ENCODE data around the gene CDK10.

Gene CDK10

DNA sequence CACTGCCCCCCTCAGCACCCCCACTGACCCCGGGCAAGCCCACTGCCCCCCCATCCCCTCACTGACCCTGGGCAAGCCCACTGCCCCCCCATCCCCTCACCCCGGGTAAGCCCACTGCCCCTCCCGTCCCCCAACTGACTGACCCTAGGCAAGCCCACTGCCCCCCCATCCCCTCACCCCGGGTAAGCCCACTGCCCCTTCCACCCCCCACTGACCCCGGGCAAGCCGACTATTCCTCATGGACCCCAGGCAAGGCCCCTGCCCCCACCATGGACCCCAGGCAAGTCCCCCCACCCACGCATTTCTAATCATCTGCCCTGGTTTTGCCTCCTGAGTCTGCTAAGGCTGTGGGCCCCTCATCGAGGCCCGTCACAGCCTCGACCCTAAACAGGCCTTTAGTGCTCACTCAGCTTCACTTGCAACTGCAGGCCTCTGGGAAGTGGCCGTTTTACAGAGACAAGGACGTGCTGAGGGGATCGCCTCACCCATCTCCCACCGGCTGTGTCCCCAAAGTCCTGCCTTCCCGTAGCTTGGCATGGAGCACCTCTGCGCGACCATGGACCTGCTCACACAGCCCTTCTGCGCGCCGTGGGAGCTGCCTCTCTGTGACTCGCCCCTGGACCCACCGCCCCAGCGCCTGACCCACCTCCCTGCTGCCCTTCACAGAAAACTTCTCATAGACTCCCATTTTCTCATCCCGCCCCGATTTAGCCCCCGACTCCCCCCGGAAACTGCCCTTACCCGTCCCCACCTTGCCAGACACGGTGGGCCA, 30.6 kb downstream of the CDK10 start:
- no peak for DNase-seq

DNA sequence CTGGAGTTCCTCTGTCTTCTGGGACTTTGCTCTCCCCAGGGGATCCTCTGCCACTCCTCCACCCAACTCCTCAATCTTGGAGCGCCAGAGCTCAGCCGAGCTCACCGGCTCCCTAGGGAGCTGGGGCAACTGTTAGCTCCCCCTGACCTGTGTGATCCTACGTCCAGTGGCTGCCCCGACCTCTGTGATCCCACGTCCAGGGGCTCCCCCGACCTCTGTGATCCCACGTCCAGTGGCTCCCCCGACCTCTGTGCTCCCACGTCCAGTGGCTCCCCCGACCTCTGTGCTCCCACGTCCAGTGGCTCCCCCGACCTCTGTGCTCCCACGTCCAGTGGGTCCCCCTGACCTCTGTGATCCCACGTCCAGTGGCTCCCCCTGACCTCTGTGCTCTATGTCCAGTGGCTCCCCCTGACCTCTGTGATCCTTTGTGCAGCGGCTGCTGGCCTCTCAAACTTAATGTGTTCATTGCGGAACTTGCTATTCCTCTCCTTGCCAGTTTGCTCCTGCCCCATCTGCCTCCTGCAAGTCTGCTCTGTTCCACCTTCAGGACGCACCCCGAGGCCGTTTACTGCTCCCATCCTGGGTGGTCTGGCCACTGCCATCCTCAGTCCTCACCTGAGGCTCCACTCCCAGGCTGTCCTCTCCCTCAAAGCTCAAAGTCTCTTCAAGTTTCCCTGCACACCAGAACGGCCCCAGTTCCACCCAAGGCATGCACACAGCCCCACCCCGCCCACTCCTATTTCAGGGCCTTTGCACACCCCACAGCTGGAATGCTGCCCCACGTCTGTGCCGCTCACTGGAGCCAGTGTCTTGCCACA, 31.4 kb downstream of the CDK10 start:
- DNase-seq = no peak

DNA sequence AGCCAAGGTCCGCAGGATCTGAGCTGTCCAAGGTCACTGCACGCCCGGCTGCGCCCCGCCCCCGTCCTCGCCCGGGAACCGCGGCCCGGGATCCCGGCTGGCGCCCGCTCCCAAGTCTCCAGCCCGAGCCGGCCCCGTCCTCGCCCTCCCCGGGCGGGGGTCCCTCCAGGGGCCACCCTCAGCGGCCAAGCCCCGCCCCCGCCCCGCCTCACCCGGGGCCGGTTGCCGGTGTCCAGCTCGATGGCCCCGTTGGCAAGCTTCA, 34.0 kb downstream of the CDK10 start:
- DNase-seq = peak; percentile 51

DNA sequence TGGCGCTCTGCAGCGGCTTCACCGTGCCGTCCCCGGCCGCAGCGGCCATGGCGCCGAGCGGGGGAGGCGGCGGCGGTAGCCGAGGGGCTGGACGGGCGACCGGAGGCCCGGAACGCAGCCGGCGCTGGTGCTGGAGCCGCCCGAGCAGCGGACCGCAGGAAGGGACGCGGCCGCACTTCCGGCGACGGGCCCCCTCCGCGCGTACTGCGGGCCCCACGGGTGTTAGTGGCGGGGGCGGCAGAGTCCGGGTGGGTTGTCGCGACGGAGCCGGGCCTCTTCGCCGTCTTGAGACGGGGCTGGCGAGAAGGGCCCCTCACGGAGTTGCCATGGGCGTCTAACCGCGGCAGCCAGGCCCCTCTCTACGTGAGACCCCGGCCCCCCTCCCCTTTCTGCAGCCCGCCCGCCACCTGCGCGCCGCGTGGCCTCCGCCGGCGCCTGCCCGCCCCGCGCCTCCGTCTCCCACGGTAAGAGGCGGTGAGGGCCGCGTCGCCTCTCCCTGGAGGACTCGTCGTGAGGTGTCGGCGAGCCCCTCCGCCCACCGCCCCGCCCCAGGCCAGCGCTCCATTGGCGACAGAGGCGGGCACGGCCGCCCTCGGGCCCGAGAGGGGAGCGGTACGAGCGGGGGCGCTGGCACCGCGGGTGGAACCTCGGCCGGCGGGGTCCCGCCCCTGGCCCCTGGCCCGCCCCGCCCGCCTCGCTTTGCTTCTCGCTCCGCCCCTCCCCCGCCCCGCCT, 34.5 kb downstream of the CDK10 start, which contains the start of the genes VPS9D1 and ZNF276:
Gene VPS9D1 (minus strand): TSS at position 86 of the 733 bp plus-strand sequence. CDS start 37 bp downstream, at position 49.
Gene ZNF276 (plus strand): TSS at position 725 of the 733 bp plus-strand sequence. CDS start 104 bp downstream, outside the sequence.
- DNase-seq = peak; percentile 77

DNA sequence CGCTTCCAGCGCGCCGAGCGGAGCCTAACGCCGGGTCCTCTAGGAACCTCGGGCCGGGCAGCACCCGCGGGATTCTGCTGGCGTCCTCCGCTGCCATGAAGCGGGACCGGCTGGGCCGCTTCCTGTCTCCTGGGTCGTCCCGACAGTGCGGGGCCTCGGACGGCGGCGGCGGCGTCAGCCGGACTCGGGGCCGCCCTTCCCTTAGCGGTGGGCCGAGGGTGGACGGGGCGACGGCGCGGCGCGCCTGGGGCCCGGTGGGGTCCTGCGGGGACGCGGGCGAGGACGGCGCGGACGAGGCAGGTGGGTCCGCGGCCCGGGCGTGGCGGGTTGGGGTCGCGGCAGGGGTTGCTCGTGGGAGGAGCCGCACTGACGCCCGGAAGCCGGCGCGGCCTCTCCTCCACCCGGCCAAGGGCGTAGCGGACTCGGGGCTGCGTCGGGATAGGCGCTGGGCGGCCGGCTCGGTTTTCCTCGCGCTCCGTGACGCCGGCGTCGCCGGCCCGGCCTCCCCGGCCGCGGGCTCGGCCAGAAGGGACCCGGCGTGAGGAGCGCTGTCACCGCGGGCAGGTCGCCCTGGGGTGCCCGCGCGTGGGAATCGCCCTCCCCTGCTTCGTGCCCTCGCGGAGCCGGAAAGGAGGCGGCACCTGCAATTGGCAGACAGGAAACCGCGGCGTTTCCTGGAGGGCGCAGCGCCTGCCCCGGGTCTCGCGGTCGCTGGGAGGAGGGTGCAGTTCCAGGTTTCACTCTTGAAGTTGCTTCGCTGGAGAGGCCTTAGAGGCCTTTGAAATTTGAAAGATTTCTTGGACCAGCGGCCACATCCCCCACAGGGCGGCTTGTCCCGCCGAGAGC, 35.3 kb downstream of the CDK10 start:
- DNase-seq = no peak

DNA sequence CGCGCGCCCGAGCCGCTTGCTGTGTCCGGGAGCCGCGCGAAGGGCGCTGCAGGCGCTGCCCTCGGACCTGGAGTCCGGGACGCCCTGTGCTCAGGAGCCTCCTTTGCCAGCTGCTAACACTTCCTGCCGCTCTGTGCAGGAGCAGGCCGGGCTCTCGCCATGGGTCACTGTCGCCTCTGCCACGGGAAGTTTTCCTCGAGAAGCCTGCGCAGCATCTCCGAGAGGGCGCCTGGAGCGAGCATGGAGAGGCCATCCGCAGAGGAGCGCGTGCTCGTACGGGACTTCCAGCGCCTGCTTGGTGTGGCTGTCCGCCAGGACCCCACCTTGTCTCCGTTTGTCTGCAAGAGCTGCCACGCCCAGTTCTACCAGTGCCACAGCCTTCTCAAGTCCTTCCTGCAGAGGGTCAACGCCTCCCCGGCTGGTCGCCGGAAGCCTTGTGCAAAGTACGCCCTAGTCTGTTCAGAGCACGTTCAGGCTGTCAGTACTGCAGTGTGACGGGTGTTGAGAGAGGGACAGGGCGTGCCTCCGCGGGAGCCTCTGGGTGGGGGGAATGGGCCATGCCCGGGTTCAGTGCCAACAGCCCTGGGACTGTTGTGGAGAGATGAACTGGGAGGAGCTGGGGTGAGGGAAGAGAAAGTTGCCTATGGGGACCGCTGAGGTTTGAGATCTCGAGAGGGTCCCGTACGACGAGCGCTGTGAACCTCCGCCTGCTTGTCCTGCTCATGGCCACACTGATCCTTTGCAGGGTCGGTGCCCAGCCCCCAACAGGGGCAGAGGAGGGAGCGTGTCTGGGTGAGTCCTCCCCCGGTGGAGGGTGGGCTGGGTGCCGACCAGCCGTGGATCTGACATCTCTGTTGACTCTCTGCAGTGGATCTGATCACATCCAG, 36.1 kb downstream of the CDK10 start:
- DNase-seq = no peak

DNA sequence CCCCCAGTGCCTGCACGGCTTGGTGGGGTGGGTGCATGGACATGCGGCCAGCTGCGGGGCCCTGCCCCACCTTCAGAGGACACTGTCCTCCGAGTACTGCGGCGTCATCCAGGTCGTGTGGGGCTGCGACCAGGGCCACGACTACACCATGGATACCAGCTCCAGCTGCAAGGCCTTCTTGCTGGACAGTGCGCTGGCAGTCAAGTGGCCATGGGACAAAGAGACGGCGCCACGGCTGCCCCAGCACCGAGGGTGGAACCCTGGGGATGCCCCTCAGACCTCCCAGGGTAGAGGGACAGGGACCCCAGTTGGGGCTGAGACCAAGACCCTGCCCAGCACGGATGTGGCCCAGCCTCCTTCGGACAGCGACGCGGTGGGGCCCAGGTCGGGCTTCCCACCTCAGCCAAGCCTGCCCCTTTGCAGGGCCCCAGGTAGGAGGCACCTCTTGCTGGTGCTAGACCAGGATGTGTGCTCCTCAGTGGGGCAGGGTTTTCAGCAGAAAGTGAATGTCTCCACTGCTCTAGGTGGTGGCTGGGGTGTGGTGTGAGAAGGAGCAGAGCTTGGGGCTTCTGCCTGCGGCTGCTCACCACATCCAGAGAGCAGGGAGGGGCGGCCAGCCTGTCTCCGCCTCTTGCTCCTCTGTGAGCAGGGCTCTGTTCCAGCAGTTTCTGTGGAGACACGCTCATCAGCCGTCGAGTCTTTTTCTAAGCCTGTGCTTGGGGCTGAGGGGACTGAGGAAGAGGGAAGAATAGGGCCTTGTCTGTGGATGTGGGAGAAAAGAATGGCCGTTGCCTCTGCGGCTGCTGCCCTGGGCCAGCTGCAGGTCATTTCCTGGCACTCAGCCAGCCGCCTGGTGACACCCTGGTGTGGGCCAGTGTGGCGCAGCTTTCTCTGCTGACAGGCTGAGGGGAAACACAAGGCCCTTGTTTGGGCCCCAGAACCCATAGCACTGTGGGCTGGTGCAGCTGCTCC, 37.1 kb downstream of the CDK10 start:
- no peak for DNase-seq

DNA sequence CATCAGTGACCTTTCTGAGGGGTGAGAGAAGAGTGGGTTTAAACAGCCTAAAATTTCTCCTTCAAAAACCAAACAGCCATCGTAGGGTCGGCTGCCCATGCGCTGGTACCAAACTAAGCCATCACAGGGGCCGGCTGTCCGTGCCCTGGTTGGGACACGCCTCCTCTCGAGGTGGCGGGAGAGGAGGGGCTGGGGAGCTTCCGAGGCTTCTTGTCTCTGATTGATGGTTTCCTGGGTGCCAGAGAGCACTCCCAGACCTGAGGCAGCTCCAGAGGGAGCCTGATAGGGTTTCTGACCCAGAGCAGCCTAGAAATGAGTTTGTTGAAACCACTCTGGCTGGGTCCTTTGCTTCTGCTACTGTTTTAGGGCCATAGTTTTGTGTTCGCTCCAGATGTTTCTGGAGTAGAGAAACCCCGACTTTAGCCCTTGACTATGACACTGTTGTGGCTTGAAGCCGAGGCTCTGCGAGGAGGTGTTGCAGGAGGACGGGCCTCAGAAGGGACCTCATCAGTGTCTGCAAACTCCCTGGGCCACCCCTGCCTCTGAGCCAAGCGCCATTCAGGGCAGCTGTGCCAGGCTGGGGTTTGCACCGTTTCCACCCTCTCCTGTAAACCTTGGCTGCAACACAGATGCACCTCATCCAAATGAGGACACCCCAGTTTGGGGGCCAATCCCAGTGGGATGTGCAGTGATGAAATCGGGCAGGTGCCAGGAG, 41.1 kb downstream of the CDK10 start:
- no peak for DNase-seq

DNA sequence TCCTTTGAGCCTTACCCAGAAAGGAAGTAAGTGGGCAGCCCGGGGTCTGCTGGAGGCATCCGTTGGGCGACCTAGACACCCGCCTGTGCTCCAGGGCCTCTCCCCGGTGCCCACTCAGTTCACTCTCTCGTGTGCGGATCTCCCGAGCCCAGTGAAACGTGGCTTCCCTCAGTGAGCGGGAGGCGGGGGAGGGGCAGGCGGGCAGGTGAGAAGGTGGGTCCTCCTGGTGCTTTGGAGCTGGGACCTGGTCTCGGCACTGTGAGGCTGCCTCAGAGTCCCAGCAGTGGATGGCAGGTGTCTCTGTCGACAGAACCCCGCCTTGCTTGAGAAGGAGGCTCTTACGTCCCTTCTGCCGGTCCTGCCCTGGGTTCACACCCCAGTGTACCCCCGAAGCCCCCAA, 42.8 kb downstream of the CDK10 start:
- DNase-seq = no peak

DNA sequence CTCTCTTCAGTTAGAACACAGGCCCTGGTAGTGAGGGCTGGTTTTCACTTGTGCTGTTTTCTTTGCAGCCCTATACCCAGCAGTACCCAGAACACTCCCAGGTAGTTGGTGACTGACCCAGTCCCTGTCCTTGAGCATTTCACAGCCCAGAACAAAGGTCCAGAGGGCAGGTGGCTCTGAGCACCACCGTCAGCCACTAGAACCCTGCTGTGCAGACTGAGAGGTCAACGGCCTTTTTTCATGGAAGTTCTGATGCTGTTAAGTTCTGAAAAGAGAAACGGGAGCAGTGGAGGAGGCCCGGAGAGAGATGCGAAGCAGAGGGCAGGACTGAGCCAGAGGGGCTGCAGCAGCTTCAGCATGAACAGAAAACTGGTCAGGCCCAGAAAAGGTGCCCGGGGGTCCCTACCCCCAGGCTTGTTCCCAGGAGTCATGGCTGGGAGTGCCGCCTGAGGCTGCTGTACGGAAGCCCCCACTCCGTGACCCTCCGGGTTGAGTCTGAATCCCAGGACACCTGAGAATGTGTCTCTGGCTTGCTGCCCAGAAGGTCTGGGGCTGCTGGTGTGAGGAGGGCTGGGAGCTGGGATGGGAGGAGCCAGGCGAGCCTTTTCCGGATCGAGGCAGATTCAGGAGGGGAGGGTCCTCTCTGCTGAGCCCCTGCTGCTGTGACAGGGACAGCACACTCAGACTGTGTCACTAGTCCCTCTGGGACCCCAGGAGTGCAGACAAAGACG, 43.5 kb downstream of the CDK10 start:
- no peak for DNase-seq

DNA sequence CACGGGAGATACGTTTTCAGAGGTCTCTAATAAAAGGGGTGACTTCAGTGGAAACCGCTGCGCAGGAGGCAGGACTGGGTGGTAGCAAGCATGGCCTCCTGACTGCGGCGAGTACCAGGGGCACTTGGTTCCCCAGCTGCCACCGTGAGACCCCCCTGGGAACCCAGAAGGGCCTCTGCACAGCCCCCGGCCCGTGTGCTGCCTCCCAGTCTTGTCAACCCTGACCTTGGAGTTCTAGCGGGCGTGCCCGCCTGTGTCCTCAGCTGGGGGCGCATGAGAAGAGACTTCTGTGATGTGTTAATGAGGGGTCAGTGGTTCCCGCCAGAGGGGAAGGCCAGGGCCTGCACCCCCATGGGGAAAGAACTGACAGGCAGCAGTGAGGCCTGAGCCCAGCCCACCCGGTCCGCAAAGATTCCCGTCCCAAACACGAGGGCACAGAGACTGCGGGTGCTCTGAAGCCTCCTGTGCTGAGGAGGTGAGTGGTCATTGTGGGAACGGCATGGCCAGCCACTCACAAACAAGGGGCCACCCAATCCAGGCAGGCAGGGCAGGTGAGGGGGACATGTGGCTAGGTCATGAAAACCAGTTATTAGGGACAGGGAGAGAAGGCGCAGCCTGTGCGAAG, 44.2 kb downstream of the CDK10 start:
- DNase-seq = no peak

DNA sequence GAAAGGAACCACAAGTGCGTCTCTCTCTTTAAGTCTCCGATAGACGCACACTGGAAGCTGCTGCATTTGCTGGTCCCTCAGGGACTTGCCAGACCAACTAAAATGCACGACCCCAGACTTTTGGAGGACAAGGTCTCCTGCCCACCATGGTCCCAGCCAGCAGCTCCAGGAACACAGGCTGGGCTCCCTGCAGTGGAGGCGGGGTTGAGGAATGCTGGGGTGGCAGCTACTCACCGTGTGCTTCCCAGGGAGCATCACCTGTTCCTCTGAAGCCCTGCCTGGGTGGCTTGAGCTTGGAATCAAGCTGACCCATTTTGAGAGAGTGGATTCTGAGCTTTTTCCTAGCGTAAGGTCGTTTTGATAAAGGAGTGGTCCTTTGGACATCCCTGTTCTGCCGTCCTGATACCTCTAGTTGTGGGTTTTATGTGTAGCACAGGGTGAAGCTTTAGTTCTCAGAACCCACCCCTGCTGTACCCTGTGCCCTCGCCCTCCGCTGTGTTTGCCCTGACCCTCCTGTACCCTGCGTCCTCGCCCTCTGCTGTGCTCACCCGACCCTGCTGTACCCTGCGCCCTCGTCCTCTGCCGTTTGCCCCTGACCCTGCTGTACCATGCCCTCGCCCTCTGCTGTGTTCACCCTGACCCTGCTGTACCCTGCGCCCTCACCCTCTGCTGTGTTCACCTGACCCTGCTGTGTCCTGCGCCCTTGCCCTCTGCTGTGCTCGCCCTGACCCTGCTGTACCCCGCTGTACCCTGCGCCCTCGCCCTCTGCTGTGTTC, 45.8 kb downstream of the CDK10 start:
- no peak for DNase-seq

DNA sequence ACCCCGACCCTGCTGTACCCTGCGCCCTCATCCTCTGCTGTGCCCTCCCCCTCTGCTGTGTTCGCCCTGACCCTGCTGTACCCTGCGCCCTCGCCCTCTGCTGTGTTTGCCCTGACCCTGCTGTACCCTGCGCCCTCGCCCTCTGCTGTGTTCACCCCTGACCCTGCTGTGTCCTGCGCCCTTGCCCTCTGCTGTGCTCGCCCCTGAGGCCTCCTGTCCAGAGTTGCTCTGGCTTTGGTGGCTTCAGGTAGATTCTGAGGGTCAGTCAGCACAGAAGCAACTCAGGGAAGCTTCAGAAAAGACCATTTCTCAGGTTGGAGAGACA, 46.4 kb downstream of the CDK10 start:
- DNase-seq = no peak

DNA sequence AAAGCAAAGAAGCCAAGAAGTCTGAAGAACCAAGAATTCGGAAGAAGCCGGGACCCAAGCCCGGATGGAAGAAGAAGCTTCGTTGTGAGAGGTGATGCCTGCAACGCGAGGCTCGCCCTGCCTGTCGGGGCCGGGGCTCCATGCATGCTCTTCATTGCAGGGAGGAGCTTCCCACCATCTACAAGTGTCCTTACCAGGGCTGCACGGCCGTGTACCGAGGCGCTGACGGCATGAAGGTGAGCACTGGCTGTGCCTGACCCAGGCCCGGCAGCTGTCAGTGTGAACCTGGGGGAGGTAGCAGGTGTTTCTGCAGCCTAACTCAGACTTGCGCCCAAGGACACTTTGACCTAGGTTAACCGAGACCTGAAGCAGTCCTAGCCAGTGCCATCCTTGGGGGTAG, 46.8 kb downstream of the CDK10 start:
- no peak for DNase-seq

DNA sequence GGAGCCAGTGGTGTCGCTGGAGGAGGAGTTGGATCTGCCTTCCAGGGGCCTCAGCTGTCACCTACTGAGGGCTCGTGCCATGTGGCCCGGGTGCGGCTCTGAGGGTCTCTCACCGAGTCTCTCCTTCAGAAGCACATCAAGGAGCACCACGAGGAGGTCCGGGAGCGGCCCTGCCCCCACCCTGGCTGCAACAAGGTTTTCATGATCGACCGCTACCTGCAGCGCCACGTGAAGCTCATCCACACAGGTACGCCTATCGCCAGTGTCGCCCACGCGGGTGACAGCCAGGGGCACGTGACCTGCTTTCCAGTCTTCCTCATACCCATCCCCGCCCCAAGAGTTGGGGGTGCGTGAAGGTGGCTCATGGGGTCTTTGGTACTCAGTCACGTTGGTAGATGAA, 47.3 kb downstream of the CDK10 start:
- no peak for DNase-seq

DNA sequence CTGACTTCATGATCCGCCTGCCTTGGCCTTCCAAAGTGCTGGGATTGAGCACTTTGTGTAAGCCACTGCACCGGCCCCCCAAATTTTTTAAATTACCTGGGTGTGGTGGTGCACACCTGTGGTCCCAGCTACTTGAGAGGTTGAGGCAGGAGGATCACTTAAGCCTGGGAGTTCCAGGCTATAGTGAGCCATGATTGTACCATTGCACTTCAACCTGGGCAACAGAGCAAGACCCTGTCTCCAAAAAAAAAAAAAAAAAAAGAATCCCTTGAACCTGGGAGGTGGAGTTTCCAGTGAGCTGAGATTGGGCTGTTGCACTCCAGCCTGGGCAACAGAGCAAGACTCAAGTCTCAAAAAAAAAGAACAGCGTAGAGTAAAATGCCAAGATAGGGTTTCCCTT, 50.1 kb downstream of the CDK10 start:
- DNase-seq = no peak

DNA sequence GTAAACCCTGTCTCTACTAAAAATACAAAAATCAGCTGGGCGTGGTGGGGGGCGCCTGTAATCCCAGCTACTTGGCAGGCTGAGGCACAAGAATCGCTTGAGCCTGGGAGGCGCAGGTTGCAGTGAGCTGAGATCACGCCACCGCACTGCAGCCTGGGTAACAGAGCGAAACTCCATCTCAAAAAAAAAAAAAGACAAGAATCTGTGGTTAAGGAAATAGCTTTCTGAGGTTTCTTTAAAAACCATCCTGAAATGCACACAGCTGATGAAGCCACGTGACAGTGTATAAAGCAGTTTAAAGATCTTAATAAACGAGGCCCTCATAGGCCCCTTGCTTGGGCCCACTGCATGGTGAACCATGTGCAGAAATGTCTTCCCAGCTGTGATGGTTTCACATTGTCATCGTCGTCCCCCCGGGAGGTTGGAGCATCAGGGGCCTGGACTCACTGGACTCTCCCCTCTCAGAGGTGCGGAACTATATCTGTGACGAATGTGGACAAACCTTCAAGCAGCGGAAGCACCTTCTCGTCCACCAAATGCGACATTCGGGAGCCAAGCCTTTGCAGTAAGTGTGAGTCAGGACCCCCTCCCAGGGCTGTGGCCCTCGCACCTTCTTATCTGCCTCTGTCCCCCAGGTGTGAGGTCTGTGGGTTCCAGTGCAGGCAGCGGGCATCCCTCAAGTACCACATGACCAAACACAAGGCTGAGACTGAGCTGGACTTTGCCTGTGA, 51.0 kb downstream of the CDK10 start:
- no peak for DNase-seq
